RWPE1 (cell line): ENCODE results near the gene CDC14A.

Experiments used
- CTCF ChIA-PET: fragments of 350-600 bp; sonication (Branson Sonifier 250); formaldehyde crosslinking; extraction: SDS; loops from one replicate; lab custom pipeline; 2021; lab: Yijun Ruan, JAX
- POLR2A ChIA-PET: fragments of 400-600 bp; formaldehyde crosslinking; extraction: SDS; loops from one replicate; lab custom pipeline; 2020; ENCODE audit warnings: antibody characterized with exemption; ENCODE audit not compliant: low non-redundant PET; lab: Yijun Ruan, JAX
- DNase-seq: peaks from one replicate; pipeline ENCODE4 v3.0.0; 2012; ENCODE audit warnings: low spot score
- H3K27ac ChIP-seq: fragments of 450-650 bp; 2 replicates; pipeline ENCODE4 v1.5.1; 2017
- TF ChIP-seq, protein P1 (sequence below): fragments of 450-650 bp; conservative IDR thresholded peaks from 2 replicates; pipeline ENCODE4 v1.5.1; 2017; ENCODE audit warnings: low read depth, mild to moderate bottlenecking

Gene CDC14A

DNA sequence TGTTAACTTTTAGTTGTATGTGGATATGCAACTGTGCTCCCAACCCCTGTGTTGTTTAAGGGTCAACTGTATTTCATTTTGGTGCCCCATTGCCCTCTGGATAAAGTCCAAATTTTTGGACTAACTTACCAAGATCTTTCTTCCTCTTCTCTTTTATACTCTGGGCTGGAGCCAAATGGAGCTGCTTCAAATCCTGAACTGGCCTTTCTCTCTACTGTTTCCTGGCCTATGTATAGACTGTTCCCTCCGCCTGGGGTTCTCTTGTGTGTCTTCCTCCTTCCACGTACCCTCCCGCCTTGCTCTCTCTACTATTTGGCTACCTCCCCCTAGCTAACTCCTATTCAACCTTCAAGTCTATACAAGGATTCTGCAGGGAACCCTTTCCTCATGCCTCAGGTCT is 8.4 kb upstream of the CDC14A start:
- no peak overlapping the region for H3K27ac ChIP-seq
- no peak for DNase-seq
- TF ChIP-seq, protein P1, sequence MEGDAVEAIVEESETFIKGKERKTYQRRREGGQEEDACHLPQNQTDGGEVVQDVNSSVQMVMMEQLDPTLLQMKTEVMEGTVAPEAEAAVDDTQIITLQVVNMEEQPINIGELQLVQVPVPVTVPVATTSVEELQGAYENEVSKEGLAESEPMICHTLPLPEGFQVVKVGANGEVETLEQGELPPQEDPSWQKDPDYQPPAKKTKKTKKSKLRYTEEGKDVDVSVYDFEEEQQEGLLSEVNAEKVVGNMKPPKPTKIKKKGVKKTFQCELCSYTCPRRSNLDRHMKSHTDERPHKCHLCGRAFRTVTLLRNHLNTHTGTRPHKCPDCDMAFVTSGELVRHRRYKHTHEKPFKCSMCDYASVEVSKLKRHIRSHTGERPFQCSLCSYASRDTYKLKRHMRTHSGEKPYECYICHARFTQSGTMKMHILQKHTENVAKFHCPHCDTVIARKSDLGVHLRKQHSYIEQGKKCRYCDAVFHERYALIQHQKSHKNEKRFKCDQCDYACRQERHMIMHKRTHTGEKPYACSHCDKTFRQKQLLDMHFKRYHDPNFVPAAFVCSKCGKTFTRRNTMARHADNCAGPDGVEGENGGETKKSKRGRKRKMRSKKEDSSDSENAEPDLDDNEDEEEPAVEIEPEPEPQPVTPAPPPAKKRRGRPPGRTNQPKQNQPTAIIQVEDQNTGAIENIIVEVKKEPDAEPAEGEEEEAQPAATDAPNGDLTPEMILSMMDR: no peak
- CTCF ChIA-PET: no interaction called here
- POLR2A ChIA-PET: no interaction called here

DNA sequence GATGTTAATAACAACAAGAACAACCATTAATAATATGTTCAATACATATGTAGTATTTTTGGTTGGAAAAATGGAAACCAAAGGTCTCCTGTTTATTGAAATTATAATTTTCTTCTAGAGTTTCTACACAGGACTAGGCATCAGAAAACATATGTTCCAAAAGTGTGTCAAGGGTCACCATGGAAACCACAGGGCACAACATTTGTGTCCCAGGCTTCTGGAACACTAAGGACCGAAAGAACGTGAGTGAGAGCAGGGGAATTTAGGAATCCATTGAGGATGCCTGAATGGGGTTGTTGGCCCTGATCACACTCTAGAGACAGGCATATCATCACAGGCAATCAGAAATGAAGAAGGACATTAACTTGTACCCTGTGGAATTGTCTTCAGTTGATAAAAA is 7.5 kb upstream of the CDC14A start:
- ChIA-PET POLR2A (no interaction called here), CTCF (no interaction called here)
- no peak overlapping the region for H3K27ac ChIP-seq
- TF ChIP-seq, protein P1: no peak
- no peak for DNase-seq

DNA sequence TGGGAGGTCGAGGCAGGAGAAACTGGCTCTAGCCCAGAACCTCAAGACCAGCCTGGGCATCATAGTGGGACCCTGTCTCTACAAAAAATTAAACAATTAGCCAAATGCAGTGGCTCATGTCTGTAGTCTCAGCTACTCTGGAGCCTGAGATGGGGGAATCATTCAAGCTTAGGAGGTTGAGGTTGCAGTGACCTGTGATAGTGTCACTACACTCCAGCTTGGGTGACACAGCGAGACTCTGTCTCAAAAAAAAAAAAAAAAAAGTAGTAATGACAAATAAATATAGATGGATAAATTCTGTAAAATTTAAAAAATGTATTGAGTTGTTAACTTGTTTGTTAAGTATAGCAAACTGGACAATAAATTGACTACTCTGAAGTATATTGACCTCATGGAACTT is 5.9 kb upstream of the CDC14A start:
- ChIA-PET POLR2A (no interaction called here), CTCF (interaction anchor here (0.6 kb wide), 1 partner anchor 83 kb away, joined by 3 read pairs; no protein-coding TSS in a partner anchor)
- TF ChIP-seq, protein P1: no peak
- no peak overlapping the region for H3K27ac ChIP-seq
- no peak for DNase-seq

DNA sequence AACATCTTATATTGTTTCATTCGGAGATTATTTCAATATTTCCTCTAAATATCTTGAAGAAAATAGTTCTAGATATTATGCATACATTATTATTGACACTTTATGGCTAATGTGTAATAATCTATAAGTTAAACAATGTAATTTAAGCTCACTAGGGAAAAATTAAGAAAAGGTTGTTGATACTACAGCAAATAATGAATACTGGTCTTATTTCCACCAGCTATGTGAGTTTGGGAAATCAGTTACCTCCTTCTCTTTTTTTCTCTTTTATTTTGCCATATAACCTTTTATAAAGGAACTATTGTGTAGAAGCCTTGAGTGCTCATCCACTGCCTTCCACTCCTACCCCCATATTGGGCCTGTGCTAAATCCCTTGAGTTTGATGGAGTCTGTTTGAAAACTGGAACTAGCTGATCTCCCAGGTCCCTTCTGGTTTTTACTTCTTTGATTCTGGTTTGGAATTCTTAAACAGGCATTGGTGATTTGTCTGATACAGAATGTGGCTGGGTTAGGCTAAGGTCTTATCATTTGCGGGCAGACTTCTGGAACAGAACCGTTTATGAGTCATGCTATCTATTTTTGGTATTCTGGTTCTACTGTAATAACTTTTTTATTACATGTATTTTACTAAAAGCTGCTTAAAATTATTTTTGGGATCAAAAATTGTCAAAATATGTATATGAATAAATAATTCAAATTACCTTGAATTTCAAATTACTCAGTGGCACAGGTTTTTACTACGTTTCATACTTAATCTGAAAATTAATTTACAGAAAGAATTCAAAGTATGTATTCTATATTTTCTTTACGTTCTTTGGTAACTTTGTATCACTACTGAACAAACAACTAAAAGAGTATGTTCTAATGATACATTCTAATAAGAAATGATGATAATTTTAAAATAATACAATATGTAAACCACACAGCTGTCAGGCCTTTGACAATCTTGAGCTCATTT is 5.0 kb upstream of the CDC14A start:
- no peak for DNase-seq
- TF ChIP-seq, protein P1: no peak
- H3K27ac ChIP-seq: no peak overlapping the region
- POLR2A ChIA-PET: no interaction called here
- CTCF ChIA-PET: interaction anchor here (0.6 to 0.7 kb wide), 2 partner anchors 9 to 82 kb away, joined by 3 to 7 read pairs; no protein-coding TSS in a partner anchor

DNA sequence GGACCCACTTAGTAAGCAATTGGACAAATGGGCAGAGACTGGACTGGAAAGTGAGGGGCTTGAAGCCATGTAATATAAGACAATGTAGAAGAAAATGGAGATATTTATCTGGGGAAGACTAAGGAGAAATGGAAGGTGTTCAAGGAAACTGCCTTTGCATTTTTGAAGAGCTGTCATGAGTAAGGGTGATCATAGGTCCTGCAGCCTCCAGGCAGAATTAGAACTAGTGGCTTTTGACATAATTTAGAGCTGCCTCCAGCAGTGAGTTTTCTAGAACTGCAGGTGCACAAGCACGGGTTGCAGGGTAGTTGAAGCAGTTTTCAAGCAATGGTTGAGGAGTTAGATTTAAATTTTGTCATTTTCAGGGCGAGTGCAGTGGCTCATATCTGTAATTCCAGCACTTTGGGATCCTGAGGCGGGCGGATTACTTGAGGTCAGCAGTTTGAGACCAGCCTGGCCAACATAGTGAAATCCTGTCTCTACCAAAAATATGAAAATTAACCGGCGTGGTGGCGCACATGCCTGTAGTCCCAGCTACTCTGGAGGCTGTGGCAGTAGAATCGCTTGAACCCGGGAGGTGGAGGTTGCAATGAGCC is 3.7 kb upstream of the CDC14A start:
- H3K27ac ChIP-seq: no peak overlapping the region
- ChIA-PET CTCF (interaction anchor here (0.6 kb wide), 1 partner anchor 12 kb away, joined by 3 read pairs; no protein-coding TSS in a partner anchor), POLR2A (no interaction called here)
- TF ChIP-seq, protein P1: no peak
- no peak for DNase-seq

DNA sequence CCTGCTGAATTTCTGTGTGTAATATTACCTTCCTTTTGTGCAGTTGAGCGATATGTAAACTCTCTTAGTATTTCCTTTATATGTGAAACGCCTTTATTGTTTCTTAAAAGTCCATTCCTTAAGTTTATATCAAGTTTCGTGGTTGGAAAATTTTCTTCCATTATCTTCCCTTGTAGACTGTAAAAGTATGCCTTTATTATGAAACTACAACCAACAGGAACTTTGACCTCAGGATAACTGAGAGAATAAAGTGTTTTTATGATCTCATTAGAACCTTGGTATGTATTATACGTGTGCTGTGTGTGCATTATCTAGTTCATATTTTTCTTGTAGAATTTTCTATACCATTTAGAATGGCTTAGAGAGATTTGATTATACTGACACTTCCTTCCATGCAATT is 3.1 kb upstream of the CDC14A start:
- no peak for DNase-seq
- TF ChIP-seq, protein P1: no peak
- ChIA-PET CTCF (no interaction called here), POLR2A (no interaction called here)
- H3K27ac ChIP-seq: no peak overlapping the region
